GM12878 (cell line): ENCODE results near the gene EFCAB7.

Source experiments
- CTCF ChIP-seq, 3 experiments: IDR thresholded peaks in 2 of 3; conservative IDR thresholded peaks in 1 of 3; 2 replicates each; pipeline ENCODE4 v1.5.1; 2011; ENCODE audit warnings: low read depth in 3 of 3, low read length in 3 of 3, mild to moderate bottlenecking in 3 of 3, control low read depth in 2 of 3, moderate library complexity in 2 of 3, inconsistent platforms in 1 of 3, mixed read lengths in 1 of 3; ENCODE audit not compliant: control insufficient read depth in 2 of 3, insufficient read depth in 1 of 3; ENCODE audit errors: extremely low read depth in 1 of 3
- NKRF ChIP-seq: fragments of 450-650 bp; conservative IDR thresholded peaks from 2 replicates; pipeline ENCODE4 v1.6.1; 2017; ENCODE audit warnings: mild to moderate bottlenecking, moderate library complexity
- SIN3A ChIP-seq: IDR thresholded peaks from 2 replicates; pipeline ENCODE4 v1.6.1; 2012; ENCODE audit warnings: low read depth, low read length, improper control_type of control experiment
- SPI1 ChIP-seq: IDR thresholded peaks from 2 replicates; pipeline ENCODE4 v1.6.1; 2011; ENCODE audit warnings: low read depth, mild to moderate bottlenecking, low read length, moderate library complexity, borderline replicate concordance; ENCODE audit not compliant: insufficient read depth

- TF ChIP-seq NKRF = no peak
- TF ChIP-seq SPI1 = no peak
- TF ChIP-seq CTCF (IDR thresholded peaks at IDR 0.05 in 2 of 3, conservative IDR thresholded peaks at IDR 0.05 in 1 of 3; ENCODE audit: control insufficient read depth in 2 of 3, extremely low read depth in 1 of 3, insufficient read depth in 1 of 3, low read depth in 3 of 3, low read length in 3 of 3) = no peak
- no peak for TF ChIP-seq SIN3A
These were observed 47.6 kb upstream of the EFCAB7 start for GRCh38 chr1:63475761-63476160.
